ENCODE data around the gene LCN6. TPM values are rescaled to one million over a fixed set of nuclear protein-coding genes. Genes with fewer than 3 reads are reported as not detected.

The LCN6 gene
- total and polyA plus RNA-seq, 7 donors: 1.2 to 19.1 (median 5.9) TPM

GRCh38 chr9:136738960-136739359 lies 9.4 kb downstream of the LCN6 start:
- H3K27me3 ChIP-seq: peaks cover 26 to 40% (median 26%) of the 10 kb centered on the region in 3 donors
- WGBS, 2 donors: 87 to 93% methylated on average over 20 of the region's 20 CpGs
- TF ChIP-seq EP300 (IDR thresholded peaks at IDR 0.05) (no peak), POLR2A (IDR thresholded peaks at IDR 0.05) (no peak), POLR2AphosphoS5 (IDR thresholded peaks at IDR 0.05) (no peak), CTCF (IDR thresholded peaks at IDR 0.05) (no peak)
- no peak overlapping the region for H3K27ac ChIP-seq
- no peak for DNase-seq
- H3K4me1 ChIP-seq: peaks cover 0 to 14% (median 10%) of the 10 kb centered on the region in 4 donors
- no peaks in the 10 kb centered on the region for H3K36me3 ChIP-seq
- no peaks in the 10 kb centered on the region for H3K9me3 ChIP-seq
- intact Hi-C loops (cut with DNase I): no loop called here
- H3K4me3 ChIP-seq: no peak overlapping the region

- Histone ChIP-seq H3K27ac (no peak overlapping the region), H3K36me3 (no peaks in the 10 kb centered on the region), H3K4me1 (peaks cover 0 to 3% (median 3%) of the 10 kb centered on the region in 4 donors), H3K4me3 (no peak overlapping the region), H3K9me3 (no peaks in the 10 kb centered on the region), H3K27me3 (peaks cover 0 to 10% (median 3%) of the 10 kb centered on the region in 3 donors)
- TF ChIP-seq CTCF (IDR thresholded peaks at IDR 0.05) (no peak), POLR2AphosphoS5 (IDR thresholded peaks at IDR 0.05) (no peak), EP300 (IDR thresholded peaks at IDR 0.05) (no peak), POLR2A (IDR thresholded peaks at IDR 0.05) (no peak)
- 85 to 90% methylated on average over 21 of the region's 21 CpGs for WGBS, 2 donors
- intact Hi-C loops (cut with DNase I): no loop called here
- DNase-seq: no peak
These were observed 12.4 kb downstream of the LCN6 start for GRCh38 chr9:136735812-136736480.

GRCh38 chr9:136734837-136735496 lies 13.4 kb downstream of the LCN6 start:
- Histone ChIP-seq H3K9me3 (no peaks in the 10 kb centered on the region), H3K27ac (no peak overlapping the region), H3K27me3 (no peaks in the 10 kb centered on the region), H3K4me1 (no peaks in the 10 kb centered on the region), H3K4me3 (no peak overlapping the region), H3K36me3 (no peaks in the 10 kb centered on the region)
- TF ChIP-seq EP300 (IDR thresholded peaks at IDR 0.05) (no peak), CTCF (IDR thresholded peaks at IDR 0.05) (no peak), POLR2A (IDR thresholded peaks at IDR 0.05) (no peak), POLR2AphosphoS5 (IDR thresholded peaks at IDR 0.05) (no peak)
- WGBS, 2 donors: 85 to 88% methylated on average over 12 of the region's 12 CpGs
- DNase-seq: no peak
- intact Hi-C loops (cut with DNase I): no loop called here

- peaks cover 0 to 11% (median 8%) of the 10 kb centered on the region in 4 donors for H3K4me1 ChIP-seq
- WGBS, 2 donors: 87 to 91% methylated on average over 12 of the region's 12 CpGs
- no peaks in the 10 kb centered on the region for H3K27me3 ChIP-seq
- H3K9me3 ChIP-seq: no peaks in the 10 kb centered on the region
- no peak overlapping the region for H3K4me3 ChIP-seq
- intact Hi-C loops (cut with DNase I): no loop called here
- H3K27ac ChIP-seq: no peak overlapping the region
- DNase-seq: no peak
- H3K36me3 ChIP-seq: no peaks in the 10 kb centered on the region
- TF ChIP-seq CTCF (IDR thresholded peaks at IDR 0.05) (no peak), POLR2AphosphoS5 (IDR thresholded peaks at IDR 0.05) (no peak), POLR2A (IDR thresholded peaks at IDR 0.05) (no peak), EP300 (IDR thresholded peaks at IDR 0.05) (no peak)
These were observed 14.7 kb downstream of the LCN6 start for GRCh38 chr9:136733611-136734010.
